H9 (cell line): Measurements from ENCODE around the gene NSA2. TPM values are rescaled to one million over a fixed set of nuclear protein-coding genes. Genes with fewer than 3 reads are reported as not detected.

ENCODE experiments used
- DNase-seq: peaks from one replicate; pipeline ENCODE4 v3.0.0-alpha.2; 2017
- H2AFZ ChIP-seq: one replicate; pipeline ENCODE4 v1.6.1; 2013; ENCODE audit warnings: mild to moderate bottlenecking, low read length, control low read depth, moderate library complexity
- H2AK5ac ChIP-seq: 2 replicates; pipeline ENCODE4 v1.6.1; 2013; ENCODE audit warnings: low read length, control low read depth, mixed read lengths; ENCODE audit not compliant: insufficient read length
- H2BK120ac ChIP-seq: one replicate; pipeline ENCODE4 v1.6.1; 2013; ENCODE audit warnings: low read depth, mild to moderate bottlenecking, low read length, control low read depth, inconsistent platforms; ENCODE audit not compliant: poor library complexity, severe bottlenecking
- H2BK12ac ChIP-seq: 2 replicates; pipeline ENCODE4 v1.6.1; 2013; ENCODE audit warnings: low read length, control low read depth, mixed read lengths, low read depth; ENCODE audit not compliant: insufficient read length
- H2BK15ac ChIP-seq: 2 replicates; pipeline ENCODE4 v1.6.1; 2013; ENCODE audit warnings: low read depth, low read length, control low read depth
- H2BK20ac ChIP-seq: one replicate; pipeline ENCODE4 v1.6.1; 2013; ENCODE audit warnings: low read depth, mild to moderate bottlenecking, low read length, control low read depth, inconsistent platforms; ENCODE audit not compliant: poor library complexity, severe bottlenecking
- H2BK5ac ChIP-seq: 2 replicates; pipeline ENCODE4 v1.6.1; 2013; ENCODE audit warnings: low read length, control low read depth, mixed read lengths; ENCODE audit not compliant: insufficient read length
- H3K14ac ChIP-seq: 2 replicates; pipeline ENCODE4 v1.6.1; 2013; ENCODE audit warnings: low read length, control low read depth; ENCODE audit not compliant: insufficient read depth
- H3K18ac ChIP-seq: 2 replicates; pipeline ENCODE4 v1.6.1; 2013; ENCODE audit warnings: low read depth, mild to moderate bottlenecking, mixed read lengths, low read length, control low read depth; ENCODE audit not compliant: insufficient read length
- H3K23ac ChIP-seq: 2 replicates; pipeline ENCODE4 v1.6.1; 2013; ENCODE audit warnings: low read length, control low read depth, mixed read lengths, low read depth; ENCODE audit not compliant: insufficient read length
- H3K23me2 ChIP-seq: 2 replicates; pipeline ENCODE4 v1.6.1; 2013; ENCODE audit warnings: low read depth, mild to moderate bottlenecking, mixed read lengths, low read length, control low read depth; ENCODE audit not compliant: insufficient read length, poor library complexity, severe bottlenecking
- H3K27ac ChIP-seq: 2 replicates; pipeline ENCODE4 v1.5.1; 2013; ENCODE audit warnings: low read length, control low read depth, mixed read lengths, low read depth; ENCODE audit not compliant: insufficient read length
- H3K27me3 ChIP-seq: 2 replicates; pipeline ENCODE4 v1.6.1; 2013; ENCODE audit warnings: low read length, control low read depth, inconsistent platforms; ENCODE audit not compliant: insufficient read depth
- H3K4ac ChIP-seq: 2 replicates; pipeline ENCODE4 v1.6.1; 2013; ENCODE audit warnings: low read depth, mild to moderate bottlenecking, control low read depth, inconsistent platforms, low read length, moderate library complexity
- H3K4me1 ChIP-seq: 2 replicates; pipeline ENCODE4 v1.6.1; 2013; ENCODE audit warnings: low read length, control low read depth, inconsistent platforms; ENCODE audit not compliant: insufficient read depth
- H3K4me2 ChIP-seq: 2 replicates; pipeline ENCODE4 v1.6.1; 2013; ENCODE audit warnings: low read length, control low read depth, mixed read lengths; ENCODE audit not compliant: insufficient read length, insufficient read depth
- H3K56ac ChIP-seq: 2 replicates; pipeline ENCODE4 v1.6.1; 2013; ENCODE audit warnings: low read depth, mild to moderate bottlenecking, mixed read lengths, low read length, control low read depth; ENCODE audit not compliant: insufficient read length
- H3K79me1 ChIP-seq: 2 replicates; pipeline ENCODE4 v1.6.1; 2013; ENCODE audit warnings: low read depth, mild to moderate bottlenecking, moderate library complexity, low read length, control low read depth, inconsistent platforms; ENCODE audit not compliant: insufficient read depth, poor library complexity, severe bottlenecking
- H3K79me2 ChIP-seq: 2 replicates; pipeline ENCODE4 v1.6.1; 2013; ENCODE audit warnings: low read length, control low read depth, inconsistent platforms; ENCODE audit not compliant: insufficient read depth
- H3K9ac ChIP-seq: 2 replicates; pipeline ENCODE4 v1.6.1; 2013; ENCODE audit warnings: low read length, control low read depth, mixed read lengths; ENCODE audit not compliant: insufficient read length; ENCODE audit errors: extremely low read depth
- H3K9me3 ChIP-seq: one replicate; pipeline ENCODE4 v1.6.1; 2013; ENCODE audit warnings: low read depth, low read length, inconsistent platforms; ENCODE audit not compliant: control insufficient read depth
- H3T11ph ChIP-seq: one replicate; pipeline ENCODE4 v1.6.1; 2013; ENCODE audit warnings: mild to moderate bottlenecking, low read length, control low read depth, inconsistent platforms
- H4K20me1 ChIP-seq: one replicate; pipeline ENCODE4 v1.6.1; 2013; ENCODE audit not compliant: control insufficient read depth, insufficient read length, insufficient read depth
- H4K5ac ChIP-seq: 2 replicates; pipeline ENCODE4 v1.6.1; 2013; ENCODE audit warnings: low read depth, mild to moderate bottlenecking, mixed read lengths, low read length, control low read depth; ENCODE audit not compliant: insufficient read length
- H4K8ac ChIP-seq: replicated peaks from 2 replicates; pipeline ENCODE4 v1.6.1; 2013; ENCODE audit warnings: low read length, control low read depth, mixed read lengths, low read depth; ENCODE audit not compliant: insufficient read length
- H4K91ac ChIP-seq: 2 replicates; pipeline ENCODE4 v1.6.1; 2013; ENCODE audit warnings: low read depth, mild to moderate bottlenecking, moderate library complexity, mixed read lengths, low read length, control low read depth; ENCODE audit not compliant: insufficient read length
- H3K27ac Mint-ChIP-seq, 3 experiments: 2 replicates in 2 of 3; 3 replicates in 1 of 3; pipeline ENCODE4 v1.8.0; 2020 to 2021; ENCODE audit warnings: mixed read lengths in 3 of 3, mild to moderate bottlenecking in 1 of 3, moderate library complexity in 1 of 3
- H3K27me3 Mint-ChIP-seq: 2 replicates; pipeline ENCODE4 v1.8.0; 2021; ENCODE audit warnings: low read depth, mild to moderate bottlenecking, moderate library complexity, mixed read lengths
- H3K36me3 Mint-ChIP-seq, 3 experiments: 2 replicates in 2 of 3; 3 replicates in 1 of 3; pipeline ENCODE4 v1.8.0; 2020 to 2021; ENCODE audit warnings: low read depth in 3 of 3, mixed read lengths in 3 of 3; ENCODE audit not compliant: insufficient read depth in 1 of 3
- H3K4me1 Mint-ChIP-seq, 2 experiments: 2 replicates each; pipeline ENCODE4 v1.8.0; 2020; ENCODE audit warnings: mixed read lengths in 2 of 2
- H3K4me3 Mint-ChIP-seq, 2 experiments: 2 replicates in 1 of 2; 3 replicates in 1 of 2; pipeline ENCODE4 v1.8.0; 2020 to 2021; ENCODE audit warnings: mild to moderate bottlenecking in 2 of 2, mixed read lengths in 2 of 2, moderate library complexity in 1 of 2
- H3K9me3 Mint-ChIP-seq, 2 experiments: 2 replicates in 1 of 2; 3 replicates in 1 of 2; pipeline ENCODE4 v1.8.0; 2020; ENCODE audit warnings: mild to moderate bottlenecking in 2 of 2, mixed read lengths in 2 of 2, moderate library complexity in 1 of 2
- WGBS: extraction: QIAGEN DNeasy Blood & Tissue Kit; methylation state at CpG from one replicate; pipeline ENCODE4 v1.1.7; 2013; ENCODE audit warnings: missing lambda C conversion rate, low lambda C conversion rate, mixed read lengths; ENCODE audit not compliant: insufficient read length; ENCODE audit errors: extremely low coverage; 5-methylcytosine and 5-hydroxymethylcytosine counted together
- total RNA-seq: library from RNA; stranded (reverse); gene quantifications from 2 replicates; pipeline ENCODE4 v1.2.1, GENCODE V29; 2021
- TF ChIP-seq, protein P1 (sequence below): fragments of 200-600 bp; sonication (generic); conservative IDR thresholded peaks from 3 replicates; pipeline ENCODE4 v1.8.0; 2021; ENCODE audit warnings: antibody characterized with exemption, mild to moderate bottlenecking

Gene NSA2
- total RNA-seq, 1 experiment from 2014 or later = 72.0 TPM

DNA sequence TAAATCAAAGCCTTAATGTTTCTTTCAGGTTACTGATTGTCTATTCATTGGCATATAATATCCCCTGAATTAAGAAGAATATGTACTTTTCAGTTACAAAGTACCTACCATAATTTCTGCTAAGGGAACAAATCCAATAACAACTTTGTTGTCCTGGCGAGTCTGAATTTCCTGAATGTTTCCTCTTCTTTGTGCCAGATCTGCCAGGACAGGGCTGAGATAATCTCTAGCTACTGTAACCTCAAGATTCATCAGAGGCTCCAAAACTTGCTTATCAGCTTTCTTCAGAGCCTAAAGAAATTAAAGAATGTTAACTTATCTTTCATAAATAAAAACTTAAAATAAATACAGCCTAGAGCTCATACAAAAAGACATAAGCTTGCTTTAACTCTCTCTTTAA, 44.8 kb upstream of the NSA2 start:
- no peak overlapping the region for H3T11ph ChIP-seq
- WGBS = no CpG with 5 or more reads among the region's 1 CpG
- no peak overlapping the region for H2BK5ac ChIP-seq

More for the DNA sequence above, 44.8 kb upstream of the NSA2 start:
- H3K4me3 Mint-ChIP-seq = no peak overlapping the region
- H3K23me2 ChIP-seq = no peaks in the 10 kb centered on the region
- H2BK12ac ChIP-seq = no peak overlapping the region
- H2BK120ac ChIP-seq = no peak overlapping the region
- no peak overlapping the region for H3K27ac Mint-ChIP-seq
- no peak overlapping the region for H2BK20ac ChIP-seq
- no peaks in the 10 kb centered on the region for H3K27me3 Mint-ChIP-seq
- H3K79me1 ChIP-seq = no peaks in the 10 kb centered on the region
- no peak overlapping the region for H2AFZ ChIP-seq
- H4K5ac ChIP-seq = no peak overlapping the region
- no peak overlapping the region for H3K9ac ChIP-seq
- no peaks in the 10 kb centered on the region for H3K27me3 ChIP-seq
- H3K9me3 ChIP-seq = no peaks in the 10 kb centered on the region
- no peak overlapping the region for H4K91ac ChIP-seq
- no peak overlapping the region for H3K18ac ChIP-seq
- no peaks in the 10 kb centered on the region for H4K20me1 ChIP-seq
- H3K9me3 Mint-ChIP-seq = no peaks in the 10 kb centered on the region; a peak in 1 of 5 replicates
- H4K8ac ChIP-seq = no peak overlapping the region
- H3K79me2 ChIP-seq = no peaks in the 10 kb centered on the region
- peaks cover 19 to 48% (median 33%) of the 10 kb centered on the region in 3 experiments; a peak in 6 of 7 replicates for H3K36me3 Mint-ChIP-seq
- H3K14ac ChIP-seq = no peak overlapping the region
- no peak overlapping the region for H3K4ac ChIP-seq
- no peak overlapping the region for H3K23ac ChIP-seq
- H3K4me1 ChIP-seq = no peaks in the 10 kb centered on the region
- H3K4me1 Mint-ChIP-seq = no peaks in the 10 kb centered on the region
- H3K27ac ChIP-seq = no peak overlapping the region
- no peak overlapping the region for H2BK15ac ChIP-seq
- no peak overlapping the region for H2AK5ac ChIP-seq
- DNase-seq = no peak
- H3K4me2 ChIP-seq = no peak overlapping the region
- TF ChIP-seq, protein P1, sequence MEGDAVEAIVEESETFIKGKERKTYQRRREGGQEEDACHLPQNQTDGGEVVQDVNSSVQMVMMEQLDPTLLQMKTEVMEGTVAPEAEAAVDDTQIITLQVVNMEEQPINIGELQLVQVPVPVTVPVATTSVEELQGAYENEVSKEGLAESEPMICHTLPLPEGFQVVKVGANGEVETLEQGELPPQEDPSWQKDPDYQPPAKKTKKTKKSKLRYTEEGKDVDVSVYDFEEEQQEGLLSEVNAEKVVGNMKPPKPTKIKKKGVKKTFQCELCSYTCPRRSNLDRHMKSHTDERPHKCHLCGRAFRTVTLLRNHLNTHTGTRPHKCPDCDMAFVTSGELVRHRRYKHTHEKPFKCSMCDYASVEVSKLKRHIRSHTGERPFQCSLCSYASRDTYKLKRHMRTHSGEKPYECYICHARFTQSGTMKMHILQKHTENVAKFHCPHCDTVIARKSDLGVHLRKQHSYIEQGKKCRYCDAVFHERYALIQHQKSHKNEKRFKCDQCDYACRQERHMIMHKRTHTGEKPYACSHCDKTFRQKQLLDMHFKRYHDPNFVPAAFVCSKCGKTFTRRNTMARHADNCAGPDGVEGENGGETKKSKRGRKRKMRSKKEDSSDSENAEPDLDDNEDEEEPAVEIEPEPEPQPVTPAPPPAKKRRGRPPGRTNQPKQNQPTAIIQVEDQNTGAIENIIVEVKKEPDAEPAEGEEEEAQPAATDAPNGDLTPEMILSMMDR = no peak
- no peak overlapping the region for H3K56ac ChIP-seq
